ENCODE results near the gene CACNA1E. TPM values are rescaled to one million over a fixed set of nuclear protein-coding genes. Genes with fewer than 3 reads are reported as not detected.
"Not testable (repeated sequence)": the region's sequence is repeated elsewhere in the genome, so short reads cannot be mapped to it uniquely, and the experiment has no call there.

Gene CACNA1E
- total RNA-seq, 1 donor from 2014 or later: 0.31 TPM

GRCh38 chr1:181531951-181532600 is 48.8 kb downstream of the CACNA1E start:
- peaks cover 3% of the 10 kb centered on the region for H3K27me3 Mint-ChIP-seq (ENCODE audit: unreplicated experiment)
- peaks cover 13% of the 10 kb centered on the region for H3K9me3 Mint-ChIP-seq (ENCODE audit: unreplicated experiment)
- no peak for DNase-seq (ENCODE audit: low spot score)
- H3K4me3 Mint-ChIP-seq (ENCODE audit: unreplicated experiment): no peak overlapping the region
- no peak for TF ChIP-seq CTCF (IDR thresholded peaks at IDR 0.05; ENCODE audit: unreplicated experiment)
- H3K36me3 Mint-ChIP-seq (ENCODE audit: low read depth, unreplicated experiment): peaks cover 10% of the 10 kb centered on the region
- no peak overlapping the region for H3K27ac Mint-ChIP-seq (ENCODE audit: unreplicated experiment)
- H3K4me1 Mint-ChIP-seq (ENCODE audit: unreplicated experiment): no peaks in the 10 kb centered on the region

GRCh38 chr1:181538836-181539235 is 55.5 kb downstream of the CACNA1E start:
- H3K4me1 Mint-ChIP-seq (ENCODE audit: unreplicated experiment): peaks cover 4% of the 10 kb centered on the region
- DNase-seq (ENCODE audit: low spot score): no peak
- H3K4me3 Mint-ChIP-seq (ENCODE audit: unreplicated experiment): no peak overlapping the region
- no peak for TF ChIP-seq CTCF (IDR thresholded peaks at IDR 0.05; ENCODE audit: unreplicated experiment)
- H3K9me3 Mint-ChIP-seq (ENCODE audit: unreplicated experiment): no peaks in the 10 kb centered on the region
- H3K36me3 Mint-ChIP-seq (ENCODE audit: low read depth, unreplicated experiment): no peaks in the 10 kb centered on the region
- peaks cover 2% of the 10 kb centered on the region for H3K27me3 Mint-ChIP-seq (ENCODE audit: unreplicated experiment)
- no peak overlapping the region for H3K27ac Mint-ChIP-seq (ENCODE audit: unreplicated experiment)

GRCh38 chr1:181541458-181541857 is 58.1 kb downstream of the CACNA1E start:
- DNase-seq (ENCODE audit: low spot score): no peak
- Mint-ChIP-seq H3K27ac (ENCODE audit: unreplicated experiment) (no peak overlapping the region), H3K27me3 (ENCODE audit: unreplicated experiment) (peaks cover 3% of the 10 kb centered on the region), H3K36me3 (ENCODE audit: low read depth, unreplicated experiment) (no peaks in the 10 kb centered on the region), H3K4me1 (ENCODE audit: unreplicated experiment) (peaks cover 14% of the 10 kb centered on the region), H3K4me3 (ENCODE audit: unreplicated experiment) (no peak overlapping the region), H3K9me3 (ENCODE audit: unreplicated experiment) (no peaks in the 10 kb centered on the region)
- no peak for TF ChIP-seq CTCF (IDR thresholded peaks at IDR 0.05; ENCODE audit: unreplicated experiment)

GRCh38 chr1:181541947-181542346 is 58.6 kb downstream of the CACNA1E start:
- H3K36me3 Mint-ChIP-seq (ENCODE audit: low read depth, unreplicated experiment): no peaks in the 10 kb centered on the region
- TF ChIP-seq CTCF (IDR thresholded peaks at IDR 0.05; ENCODE audit: unreplicated experiment): no peak
- H3K4me1 Mint-ChIP-seq (ENCODE audit: unreplicated experiment): peaks cover 15% of the 10 kb centered on the region
- H3K9me3 Mint-ChIP-seq (ENCODE audit: unreplicated experiment): no peaks in the 10 kb centered on the region
- DNase-seq (ENCODE audit: low spot score): no peak
- H3K27ac Mint-ChIP-seq (ENCODE audit: unreplicated experiment): no peak overlapping the region
- H3K4me3 Mint-ChIP-seq (ENCODE audit: unreplicated experiment): no peak overlapping the region
- peaks cover 3% of the 10 kb centered on the region for H3K27me3 Mint-ChIP-seq (ENCODE audit: unreplicated experiment)

- not testable (repeated sequence) for H3K27ac Mint-ChIP-seq (ENCODE audit: unreplicated experiment); H3K27me3 Mint-ChIP-seq (ENCODE audit: unreplicated experiment); H3K4me3 Mint-ChIP-seq (ENCODE audit: unreplicated experiment); H3K36me3 Mint-ChIP-seq (ENCODE audit: low read depth, unreplicated experiment); DNase-seq (ENCODE audit: low spot score); H3K9me3 Mint-ChIP-seq (ENCODE audit: unreplicated experiment)
- H3K4me1 Mint-ChIP-seq (ENCODE audit: unreplicated experiment): peaks cover 18% of the 10 kb centered on the region
Observed at GRCh38 chr1:181542406-181542805, 59.1 kb downstream of the CACNA1E start.
